22Rv1 (cell line): ENCODE results near the gene PC.

Source experiments
- CTCF ChIP-seq: fragments of 450-650 bp; IDR thresholded peaks from 2 replicates; pipeline ENCODE4 v1.5.1; 2017; ENCODE audit warnings: mild to moderate bottlenecking
- ZFX ChIP-seq: fragments of 450-650 bp; IDR thresholded peaks from 2 replicates; pipeline ENCODE4 v1.6.1; 2017; ENCODE audit warnings: antibody characterized with exemption, borderline replicate concordance

- no peak for TF ChIP-seq CTCF
- no peak for TF ChIP-seq ZFX
These were observed 42.9 kb downstream of the PC start for GRCh38 chr11:66915046-66915832.
